Activated CD4-positive, alpha-beta T cell treated with anti-CD3 and anti-CD28 coated beads, Interleukin-2, Interleukin-4, amounts not matched to agents 100 ng/mL and 50 ng/mL, durations not matched to agents 16 hours and 8 hours (primary cell): ENCODE results near the gene ADAMTSL1.

Source experiments
- DNase-seq: peaks from one replicate; pipeline ENCODE4 v3.0.0-alpha.2; 2020; ENCODE audit warnings: low spot score

ADAMTSL1 gene

DNA sequence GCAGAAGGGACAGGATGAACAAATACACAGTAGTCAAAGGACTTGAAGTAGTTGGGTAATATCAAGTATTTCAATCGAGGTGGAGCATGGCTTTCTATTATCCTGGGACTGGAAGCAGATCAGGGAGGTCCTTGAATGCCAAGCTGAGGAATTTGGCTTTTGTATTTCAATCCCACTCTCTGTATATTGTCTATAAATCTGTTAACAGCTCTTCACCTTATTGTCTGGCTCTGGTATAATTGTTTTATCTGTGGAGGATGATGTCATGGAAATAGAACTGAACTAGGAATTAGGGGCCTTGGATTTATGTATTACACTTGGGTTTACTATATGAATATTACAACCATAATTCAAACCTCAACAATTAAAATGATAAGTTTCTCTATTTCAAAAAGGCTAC, 6.3 kb upstream of the ADAMTSL1 start:
- DNase-seq: no peak

DNA sequence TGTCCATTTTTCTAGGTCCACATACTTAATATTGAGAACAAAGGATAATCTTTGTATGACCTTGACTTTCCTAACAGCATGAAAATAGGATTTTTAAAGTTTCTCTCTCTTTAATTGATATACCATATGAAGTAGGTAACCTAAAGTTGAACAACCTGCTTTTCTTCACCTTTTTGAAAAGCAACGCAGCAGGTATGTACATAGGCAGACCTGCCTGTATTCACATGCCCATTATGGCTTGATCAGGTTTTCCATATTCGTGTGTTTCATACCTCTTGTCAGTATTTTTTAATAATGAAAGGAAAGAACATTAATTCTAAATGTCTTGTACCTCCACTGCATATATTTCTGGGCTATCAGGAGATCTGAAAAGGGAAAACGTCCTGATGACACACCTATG, 1.5 kb upstream of the ADAMTSL1 start:
- no peak for DNase-seq

DNA sequence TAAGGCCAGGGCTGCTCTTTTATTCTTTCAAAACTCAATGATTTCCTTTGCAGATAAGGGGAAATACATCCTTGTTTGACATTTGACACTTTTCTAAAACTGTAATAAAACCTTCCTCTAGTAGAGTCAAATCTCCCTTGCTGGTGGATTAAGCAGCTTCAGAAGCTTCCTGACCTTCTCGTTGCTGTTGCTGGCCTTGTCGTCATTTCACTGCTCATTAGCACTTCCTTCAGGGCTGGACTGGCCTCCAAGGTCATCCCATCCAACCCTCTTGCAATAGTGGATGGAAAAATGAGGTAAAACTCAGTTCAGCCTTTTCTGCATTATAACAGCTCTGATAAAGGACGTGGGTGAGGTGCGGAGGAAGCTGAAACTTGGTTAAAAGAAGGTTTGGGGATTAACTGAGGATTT, 1.1 kb upstream of the ADAMTSL1 start:
- no peak for DNase-seq

DNA sequence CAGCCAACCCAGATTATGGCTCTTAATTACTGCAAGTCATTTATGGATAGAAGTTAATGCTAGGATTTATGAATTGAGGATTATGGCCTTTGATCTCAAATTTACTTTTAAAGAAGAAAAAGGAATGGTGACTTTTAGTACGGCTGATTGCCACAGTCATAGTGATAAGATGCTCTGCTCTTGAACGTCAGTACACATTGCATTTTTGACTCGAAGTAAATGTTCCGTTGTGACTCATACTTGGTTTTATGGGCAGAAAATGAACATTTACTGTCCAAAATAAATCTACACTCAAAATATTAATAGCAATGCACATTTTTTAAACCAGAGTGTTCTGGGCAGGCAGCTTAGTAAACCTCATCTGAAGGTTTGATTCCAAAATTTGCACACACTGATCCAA, 830 bp downstream of the ADAMTSL1 start:
- DNase-seq: no peak

DNA sequence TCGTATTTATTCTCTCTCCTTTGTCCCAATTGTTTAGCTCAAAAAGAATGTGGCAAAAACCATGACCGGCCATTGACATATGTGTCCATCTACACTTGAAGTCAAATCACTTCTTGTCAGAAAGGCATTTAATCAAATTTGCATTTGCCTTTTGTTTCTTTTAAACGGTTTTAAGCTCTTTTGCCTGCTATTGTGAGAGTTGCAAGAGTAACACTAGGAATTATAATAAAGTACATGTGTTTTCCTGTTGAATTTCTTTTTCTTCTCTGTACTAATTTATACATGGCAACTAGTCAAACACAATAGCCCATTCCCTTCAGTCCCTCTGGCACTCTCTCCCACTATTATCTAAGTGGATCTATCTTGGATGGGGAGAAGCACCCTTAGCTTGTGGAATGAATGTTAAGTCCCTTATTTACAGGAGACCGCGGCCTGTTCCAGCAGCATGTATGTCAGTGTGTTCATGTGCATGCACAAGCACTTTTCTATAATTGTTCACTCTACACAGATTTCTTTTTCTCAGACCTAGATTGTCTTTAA, 3.2 kb downstream of the ADAMTSL1 start:
- no peak for DNase-seq

DNA sequence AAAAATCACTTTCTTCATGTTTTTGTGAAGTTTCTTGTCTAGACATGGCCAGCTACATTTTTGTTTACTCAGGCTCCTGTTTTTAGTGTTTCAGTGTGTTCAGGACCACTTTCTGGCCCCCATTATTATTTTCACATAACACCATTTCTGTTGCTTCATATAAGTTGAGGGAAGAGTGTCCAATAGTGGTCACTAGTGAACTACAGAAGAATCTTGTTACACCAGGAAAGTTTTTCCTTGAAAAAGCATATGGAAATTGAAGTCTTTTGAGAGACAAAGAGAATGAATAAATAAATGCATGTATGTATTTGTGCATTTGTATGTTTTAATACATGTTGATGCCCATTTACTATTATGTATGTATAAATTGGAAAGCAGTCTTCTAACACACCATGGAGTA, 3.8 kb downstream of the ADAMTSL1 start:
- no peak for DNase-seq

DNA sequence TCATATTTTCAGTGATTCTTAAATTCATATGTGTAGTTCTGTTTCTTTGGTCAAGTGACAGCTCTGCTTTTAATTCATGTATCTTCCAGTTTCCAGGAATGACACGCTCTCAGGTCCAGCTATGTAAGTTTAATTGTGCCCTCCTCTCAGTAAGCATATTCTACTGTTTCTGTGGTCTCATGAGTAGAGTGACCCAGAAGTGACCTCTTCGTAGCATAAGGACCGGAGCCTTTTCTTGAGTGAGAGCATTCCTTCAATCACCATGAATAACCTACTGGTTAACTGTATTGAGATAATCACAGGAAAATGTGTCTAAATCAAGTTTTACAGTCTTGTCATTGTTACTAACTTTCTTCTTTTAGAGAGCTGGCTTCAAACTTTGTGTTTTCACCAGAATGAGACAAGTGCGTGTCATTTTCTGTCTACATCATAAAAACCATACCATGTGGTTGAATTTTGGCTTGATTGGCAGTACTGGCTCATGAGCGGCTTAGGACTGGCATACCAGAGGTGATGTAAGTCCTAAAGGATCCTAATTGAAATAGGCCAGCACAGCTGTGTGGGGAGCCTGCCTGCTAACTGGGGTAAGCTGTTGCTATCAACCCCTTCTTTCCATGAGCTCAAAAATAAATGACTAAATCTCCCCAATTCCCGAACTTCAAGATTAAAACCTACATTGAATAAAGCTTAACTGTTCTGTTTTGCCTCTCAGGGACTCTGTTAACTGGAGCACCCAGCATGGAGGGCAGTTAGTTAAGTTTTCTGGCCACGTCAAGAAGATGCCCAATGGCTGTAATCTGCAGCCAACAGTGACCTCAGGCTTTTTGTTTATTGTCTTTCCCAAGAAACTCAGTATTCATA, 4.8 kb downstream of the ADAMTSL1 start:
- no peak for DNase-seq

DNA sequence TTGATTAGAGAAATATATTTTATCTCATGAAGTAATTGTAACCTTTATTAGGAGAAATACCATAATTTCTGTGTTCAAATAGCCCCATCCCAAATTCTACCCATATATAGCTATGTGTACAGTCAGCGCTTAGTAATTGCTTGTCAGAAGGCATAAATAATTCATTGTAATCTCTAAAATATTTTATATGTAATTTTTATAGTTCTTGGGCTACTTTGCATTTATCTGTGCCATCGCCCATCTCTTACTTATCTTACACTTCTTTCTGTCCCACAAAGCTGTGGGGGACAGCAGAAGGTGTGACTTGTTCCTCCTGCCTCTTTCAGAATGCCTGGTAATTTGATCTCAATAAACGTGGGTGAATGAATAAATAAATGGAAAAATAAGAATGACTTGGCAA, 5.5 kb downstream of the ADAMTSL1 start:
- DNase-seq: no peak

DNA sequence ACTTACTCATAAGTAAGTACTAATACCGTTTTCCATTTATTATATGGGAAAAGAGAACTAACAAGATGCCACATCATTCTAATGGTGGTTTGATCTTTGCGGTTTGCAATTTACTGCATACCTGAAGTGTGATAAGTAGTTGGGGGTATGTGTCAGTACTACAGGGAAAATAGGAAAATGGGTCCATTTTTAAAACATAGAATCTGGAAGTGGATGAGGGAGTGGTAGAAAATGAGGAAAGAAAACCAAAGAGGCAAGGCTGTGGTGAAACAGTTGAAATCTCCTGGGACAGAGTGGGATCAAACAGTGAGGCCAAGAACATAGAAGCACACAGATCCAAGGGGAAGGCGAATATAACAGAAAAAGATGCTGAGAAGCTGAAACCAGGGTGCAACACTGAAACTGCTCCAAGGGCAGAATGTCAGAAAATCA, 6.7 kb downstream of the ADAMTSL1 start:
- DNase-seq: no peak

DNA sequence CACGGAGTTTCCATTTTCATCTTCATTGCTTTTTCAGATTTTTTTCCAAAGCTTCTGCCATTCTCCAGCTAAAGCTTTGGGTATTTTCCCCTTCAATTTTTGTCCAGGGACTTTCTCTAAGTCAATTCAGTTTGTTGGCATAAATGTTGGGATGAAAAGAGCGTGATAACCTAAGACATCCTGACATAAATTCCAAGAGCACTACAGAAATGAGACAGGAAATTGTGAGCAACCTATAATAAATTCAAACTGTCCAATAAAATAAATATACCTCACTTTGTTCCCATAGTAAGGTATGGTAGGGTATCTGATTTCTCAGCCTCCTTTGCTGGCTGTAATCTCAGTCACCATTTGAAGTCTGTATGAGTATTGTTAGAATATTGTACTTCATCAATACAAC, 8.4 kb downstream of the ADAMTSL1 start:
- no peak for DNase-seq

DNA sequence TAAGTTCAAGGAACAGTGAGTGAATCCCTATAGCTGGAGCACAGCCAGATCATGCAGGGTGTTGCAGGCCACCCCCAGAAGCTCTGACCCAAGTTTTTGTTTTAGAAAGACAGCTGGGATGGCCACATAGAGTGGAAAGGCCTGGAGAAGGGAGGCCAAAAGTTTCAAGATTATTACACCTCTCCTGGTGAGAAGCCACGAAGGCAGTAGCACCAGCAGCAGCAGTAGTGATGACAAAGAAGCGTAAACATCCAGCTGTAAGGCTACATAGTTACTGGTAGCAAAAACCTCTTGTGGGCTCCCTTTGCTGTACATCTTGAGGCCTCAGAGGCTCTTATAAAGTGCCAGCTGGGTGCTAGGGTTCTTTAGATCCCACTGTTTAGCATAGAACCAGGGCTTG, 11.8 kb downstream of the ADAMTSL1 start:
- DNase-seq: no peak

DNA sequence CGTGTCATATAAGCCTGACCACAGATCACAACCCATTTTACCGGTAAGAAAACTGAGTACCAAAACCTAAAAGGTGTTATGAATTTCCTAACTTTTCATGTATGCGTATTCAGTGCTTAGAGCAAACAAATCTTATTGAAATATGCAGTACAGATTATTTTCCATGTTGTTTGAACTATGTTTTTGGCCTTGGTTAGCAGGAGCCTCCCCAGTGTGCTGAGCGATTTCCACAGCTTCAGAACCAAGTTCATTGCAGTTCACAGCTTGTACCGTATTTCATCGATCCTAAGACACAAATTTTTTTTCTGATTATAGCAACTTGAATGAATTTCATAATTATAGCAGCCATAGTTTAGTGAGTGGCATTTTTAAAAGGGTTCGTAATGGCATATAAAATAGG, 13.7 kb downstream of the ADAMTSL1 start:
- DNase-seq: no peak

DNA sequence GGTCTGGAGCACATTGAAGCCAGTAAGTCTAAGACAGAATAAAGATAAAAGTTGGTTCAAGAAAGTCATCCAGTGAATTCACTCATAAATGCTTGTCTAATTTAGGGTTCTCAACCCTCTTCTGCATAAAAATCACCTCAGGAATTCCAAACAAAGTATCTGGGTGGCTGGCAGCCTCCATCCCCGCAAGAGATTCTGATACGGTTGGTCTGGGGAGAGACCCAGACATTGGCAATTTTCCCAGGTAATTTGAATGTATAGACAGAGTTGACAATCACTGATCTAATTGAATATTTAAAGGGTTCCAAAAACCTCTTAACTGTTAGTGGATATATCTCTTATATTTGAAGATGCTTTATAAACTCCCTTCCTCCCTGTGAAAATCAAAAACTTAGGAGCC, 14.9 kb downstream of the ADAMTSL1 start:
- DNase-seq: no peak

DNA sequence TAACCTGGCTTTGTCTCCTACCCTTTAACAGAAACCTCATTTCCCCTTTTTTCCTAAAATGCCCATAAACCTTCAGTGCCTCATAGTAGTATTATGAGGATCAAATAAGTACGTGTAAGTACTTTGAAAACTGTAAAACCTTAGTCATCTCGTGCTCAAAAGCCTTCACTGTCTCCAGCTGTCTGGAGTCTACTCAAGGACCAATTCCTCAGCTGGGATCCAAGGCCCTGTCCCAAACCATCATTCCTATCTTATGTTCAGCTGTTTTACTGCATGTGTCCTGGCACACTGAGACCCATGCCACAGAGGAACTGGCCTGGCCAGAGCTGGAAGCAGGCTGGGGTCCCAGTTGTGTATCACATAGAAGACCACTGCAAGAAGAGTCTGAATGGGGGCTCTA, 15.9 kb downstream of the ADAMTSL1 start:
- no peak for DNase-seq

DNA sequence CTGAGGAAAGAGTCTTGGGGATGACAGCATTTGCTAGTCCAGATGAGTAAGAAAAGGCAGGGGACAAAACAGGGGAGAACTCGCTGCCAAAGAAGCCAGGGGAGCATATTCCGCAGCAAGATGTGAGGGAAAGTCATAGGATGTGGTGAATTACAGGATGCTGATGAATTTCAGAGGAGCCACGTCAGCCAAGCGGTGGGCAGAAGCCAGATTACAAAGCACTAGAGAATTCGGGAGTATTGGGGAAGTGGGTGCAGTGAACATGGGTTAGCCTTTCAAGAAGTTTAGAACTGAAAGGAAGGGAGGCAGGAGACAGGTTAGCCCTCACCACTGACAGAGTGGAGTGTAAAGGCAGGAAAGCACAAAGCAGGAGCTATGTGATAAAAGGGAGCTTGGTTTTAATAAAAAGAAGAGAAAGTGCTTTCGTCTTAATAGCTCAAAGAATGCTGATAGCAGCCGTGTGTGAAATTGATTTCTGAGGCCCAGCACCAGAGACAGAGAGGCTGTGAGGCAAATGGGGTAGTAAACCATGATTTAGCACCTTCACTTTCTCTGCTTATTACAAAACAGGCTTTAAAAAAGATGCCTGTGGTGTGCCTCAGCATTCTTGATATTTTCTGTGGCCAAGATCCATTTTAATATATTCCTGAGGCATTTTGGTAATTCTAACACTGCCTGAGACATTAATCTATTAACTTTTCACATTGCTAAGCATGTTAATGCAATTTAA, 16.9 kb downstream of the ADAMTSL1 start:
- no peak for DNase-seq

DNA sequence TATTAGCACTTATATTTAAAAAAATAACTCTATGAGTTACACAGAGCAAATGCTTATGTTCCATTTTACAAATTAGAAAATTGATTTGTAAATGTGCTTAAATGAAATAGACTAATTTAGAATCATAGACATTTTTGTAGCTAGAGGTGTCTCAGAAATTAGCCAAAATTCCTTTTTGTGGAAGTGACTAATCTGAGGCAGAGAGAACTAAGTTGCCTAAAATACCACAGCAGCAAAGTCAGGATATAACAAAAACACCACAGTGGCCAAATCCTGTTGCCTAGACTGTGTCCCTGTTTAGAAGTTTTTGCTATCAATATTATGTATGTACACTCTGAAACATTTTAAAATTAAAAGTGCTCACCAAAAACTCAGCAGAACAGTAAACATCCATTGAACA, 18.7 kb downstream of the ADAMTSL1 start:
- DNase-seq: no peak

DNA sequence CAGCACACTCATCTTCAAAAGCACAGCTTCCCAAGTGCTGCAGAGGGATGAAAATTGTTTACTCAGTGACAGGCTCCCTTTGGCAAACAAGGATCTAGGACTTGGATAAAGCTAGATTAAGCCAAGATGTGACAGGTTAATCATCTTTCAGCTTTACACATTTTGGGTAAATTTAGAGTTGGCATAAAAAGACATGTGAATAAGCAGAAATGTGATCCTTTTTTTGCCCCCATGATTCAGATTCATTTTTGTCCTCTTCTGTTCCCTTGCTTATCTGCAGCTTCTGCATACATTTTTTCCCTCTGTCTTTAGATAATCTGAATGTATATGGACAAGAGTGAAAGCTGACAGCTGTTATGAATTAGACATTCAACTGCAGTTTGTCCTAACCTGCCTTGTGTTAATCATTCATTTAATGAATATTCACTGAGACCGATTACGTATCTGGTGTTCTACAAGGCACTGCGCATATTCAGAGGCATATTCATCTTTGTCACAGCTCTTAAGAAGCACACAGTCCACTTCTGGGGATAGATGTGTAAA, 19.6 kb downstream of the ADAMTSL1 start:
- no peak for DNase-seq

DNA sequence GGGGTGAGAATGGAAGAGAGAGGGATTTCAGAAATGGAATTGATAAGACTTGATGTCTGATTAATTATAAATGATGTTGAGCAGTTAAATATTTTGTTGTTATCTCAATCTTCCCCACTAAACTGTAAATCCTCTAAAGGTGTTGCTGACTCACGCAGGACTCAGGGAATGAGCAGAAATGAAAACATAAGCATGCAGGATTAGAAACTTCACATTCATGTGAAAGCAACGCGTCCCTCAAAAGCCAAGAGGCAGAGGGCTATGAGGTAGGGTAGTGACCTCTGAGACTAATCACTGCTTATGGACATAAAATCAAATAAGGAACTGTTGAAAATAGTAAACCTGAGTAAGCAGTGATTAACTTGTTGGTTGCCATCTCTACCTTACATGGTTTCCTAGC, 21.1 kb downstream of the ADAMTSL1 start:
- DNase-seq: no peak

DNA sequence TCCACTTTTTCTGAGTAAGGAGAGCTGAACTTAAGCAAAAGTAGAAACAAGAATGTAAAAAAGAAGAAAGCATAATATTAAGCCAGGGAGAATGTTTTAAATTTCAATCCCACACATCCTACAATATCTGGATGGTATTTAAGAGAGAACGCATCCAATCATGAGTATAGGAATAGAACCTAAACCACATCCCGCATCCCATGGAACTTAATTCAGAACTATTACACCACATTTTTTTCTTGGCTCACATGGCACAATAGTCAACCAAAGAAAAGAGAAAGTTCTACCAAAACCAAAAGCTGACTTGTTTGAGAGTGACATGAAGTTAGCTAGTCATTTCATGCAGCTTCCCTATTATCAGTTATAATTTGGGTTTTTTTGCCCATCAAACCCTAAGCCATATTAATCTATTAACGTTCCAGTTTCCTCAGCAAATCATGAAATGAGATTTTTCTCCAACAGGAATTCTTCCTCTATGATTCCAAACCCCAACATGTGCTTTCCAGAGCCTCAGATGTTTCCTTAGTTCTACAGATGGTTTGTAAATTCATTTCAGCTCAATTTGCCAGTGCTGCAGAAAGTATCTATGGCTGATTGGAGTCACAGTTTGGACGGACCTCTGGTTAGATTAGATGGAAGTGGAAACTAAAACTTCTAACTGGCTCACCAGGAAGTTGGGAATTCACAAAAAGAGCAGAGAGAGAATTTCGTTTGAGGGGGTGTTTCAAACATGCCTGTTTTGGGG, 22.5 kb downstream of the ADAMTSL1 start:
- no peak for DNase-seq

DNA sequence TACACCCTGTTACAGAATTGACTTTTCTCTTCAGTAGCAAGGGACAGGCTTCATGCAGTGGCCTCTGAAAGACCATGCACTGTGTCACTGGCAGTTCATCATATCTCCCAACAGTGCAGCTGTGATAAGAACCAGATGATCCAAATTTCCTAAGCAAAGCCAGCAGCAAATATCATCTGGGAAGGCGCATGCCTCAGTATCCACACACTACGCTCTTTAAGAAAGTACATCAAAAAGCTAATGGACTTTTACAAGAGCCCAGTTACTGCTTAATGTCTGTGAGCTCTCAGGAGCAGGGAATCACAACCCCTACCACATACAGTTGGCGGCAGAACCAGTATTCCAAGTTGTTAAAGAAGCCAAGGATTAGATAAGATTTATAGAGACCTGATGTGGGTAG, 25.1 kb downstream of the ADAMTSL1 start:
- DNase-seq: no peak

DNA sequence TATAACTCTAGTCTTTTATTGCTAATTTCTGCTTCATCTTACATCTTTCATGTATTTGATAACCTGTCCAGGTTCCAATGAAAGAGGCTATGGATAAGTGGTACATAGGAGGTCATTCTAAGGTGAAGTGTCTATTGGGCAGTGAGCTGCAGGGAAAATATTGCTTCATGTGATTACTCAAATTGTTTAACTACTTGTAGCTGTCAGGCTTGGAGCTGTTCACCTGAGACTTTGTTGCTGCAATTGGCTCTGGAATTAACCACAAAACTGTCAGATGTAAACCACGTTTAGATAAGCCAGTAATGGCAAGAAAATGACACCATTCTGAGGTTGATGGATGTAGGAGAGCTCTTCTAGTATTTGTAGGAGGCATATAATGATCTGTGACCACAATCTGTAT, 26.0 kb downstream of the ADAMTSL1 start:
- DNase-seq: no peak

DNA sequence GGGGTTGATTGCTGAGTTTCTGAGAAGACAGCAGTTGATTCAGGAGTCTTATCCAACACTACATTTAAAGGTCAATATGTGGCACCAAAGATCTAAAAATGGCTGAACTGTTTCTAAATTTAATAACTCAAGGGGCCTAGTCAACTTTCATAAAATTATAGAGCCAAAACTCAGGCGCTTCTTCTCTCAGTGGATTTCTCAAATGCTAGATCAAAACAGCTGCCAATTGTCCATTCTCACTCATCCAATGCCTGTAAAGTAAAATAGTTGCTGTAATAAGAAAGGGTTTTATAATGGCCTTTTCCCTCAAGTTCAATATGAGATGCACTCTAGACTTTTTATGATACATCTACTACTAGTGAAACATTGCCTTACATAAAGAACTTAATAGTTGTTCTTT, 26.5 kb downstream of the ADAMTSL1 start:
- DNase-seq: no peak
